ENCODE measurements around the gene SVBP. TPM values are rescaled to one million over a fixed set of nuclear protein-coding genes. Genes with fewer than 3 reads are reported as not detected.

The SVBP gene
- total and polyA plus RNA-seq, 2 of the 8 experiments (the other 6 are each of a cell fraction or from before 2014, with no cell fraction given) = 29.7 to 30.2 TPM

DNA sequence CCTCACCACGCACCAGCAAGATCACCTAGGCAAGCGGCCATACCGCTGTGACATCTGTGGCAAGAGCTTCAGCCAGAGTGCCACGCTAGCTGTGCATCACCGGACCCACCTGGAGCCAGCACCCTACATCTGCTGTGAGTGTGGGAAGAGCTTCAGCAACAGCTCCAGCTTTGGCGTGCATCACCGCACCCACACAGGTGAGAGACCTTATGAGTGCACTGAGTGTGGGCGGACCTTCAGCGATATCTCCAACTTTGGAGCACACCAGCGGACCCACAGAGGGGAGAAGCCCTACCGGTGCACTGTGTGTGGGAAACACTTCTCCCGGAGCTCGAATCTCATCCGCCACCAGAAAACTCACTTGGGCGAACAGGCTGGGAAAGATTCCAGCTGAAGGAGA, 34.2 kb upstream of the SVBP start:
- no peak overlapping the region for H2BK20ac ChIP-seq (ENCODE audit: low read length)
- H3K18ac ChIP-seq (ENCODE audit: extremely low read depth, low read length) = no peak overlapping the region
- ChIA-PET POLR2A (ENCODE audit: partially characterized antibody) (interaction anchor here (1.0 to 1.6 kb wide), 4 partner anchors 10 to 699 kb away, joined by 3 read pairs; no protein-coding TSS in a partner anchor), CTCF (ENCODE audit: partially characterized antibody) (interaction anchor here (1.0 to 1.3 kb wide), 4 partner anchors 11 to 71 kb away, joined by 3 to 4 read pairs (median 4); no protein-coding TSS in a partner anchor)
- H3K36me3 ChIP-seq (ENCODE audit: control insufficient read depth in 2 of 4, insufficient read depth in 4 of 4, low read length in 3 of 4) = peaks cover 10 to 37% (median 24%) of the 10 kb centered on the region in 4 experiments; a peak in 6 of 8 replicates
- peaks cover 0 to 9% of the 10 kb centered on the region in 2 experiments for H4K20me1 ChIP-seq (replicated peaks in 1 of 2; ENCODE audit: control insufficient read depth in 1 of 2, insufficient read depth in 2 of 2, low read length in 2 of 2)
- no peak overlapping the region for H2BK5ac ChIP-seq (ENCODE audit: low read depth, low read length)
- H3K23ac ChIP-seq (ENCODE audit: insufficient read length) = no peak overlapping the region
- no peak overlapping the region for H2BK12ac ChIP-seq (ENCODE audit: low read depth, low read length)
- no peak for DNase-seq (ENCODE audit: low read depth in 1 of 2, low spot score in 2 of 2)
- H3K9me3 ChIP-seq (ENCODE audit: insufficient read depth in 2 of 2, low read depth in 1 of 2, low read length in 1 of 2) = peaks cover 0 to 8% of the 10 kb centered on the region in 2 experiments; a peak in 2 of 4 replicates
- no peak overlapping the region for H2AFZ ChIP-seq (ENCODE audit: low read length)
- H3K4me2 ChIP-seq (ENCODE audit: insufficient read depth in 1 of 2, low read depth in 2 of 2, low read length in 2 of 2) = no peak overlapping the region
- H3K23me2 ChIP-seq (ENCODE audit: low read depth, low read length) = peaks cover 11% of the 10 kb centered on the region
- 94% methylated on average over 13 of the region's 15 CpGs; no CpG with 5 or more reads in 1 of the 2 experiments for WGBS, 2 experiments (ENCODE audit: extremely low coverage in 1 of 2, insufficient coverage in 1 of 2, insufficient read length in 1 of 2, insufficient replicate concordance in 2 of 2, low coverage in 1 of 2, low lambda C conversion rate in 2 of 2, missing lambda C conversion rate in 1 of 2)
- H4K5ac ChIP-seq (ENCODE audit: insufficient read length, low read depth, low read length) = no peak overlapping the region
- no peak overlapping the region for H3K14ac ChIP-seq (ENCODE audit: insufficient read length)
- peaks cover 10% of the 10 kb centered on the region for H3K79me1 ChIP-seq (ENCODE audit: low read depth, low read length)
- no peak overlapping the region for H3K4me3 ChIP-seq (ENCODE audit: extremely low read depth in 1 of 4, insufficient read depth in 2 of 4, low read depth in 3 of 4, low read length in 4 of 4)
- H2BK120ac ChIP-seq (replicated peaks; ENCODE audit: low read depth, low read length) = no peak overlapping the region
- H3K4me1 ChIP-seq (replicated peaks in 1 of 4; ENCODE audit: control insufficient read depth in 3 of 4, insufficient read depth in 4 of 4, low read length in 3 of 4) = peaks cover 2 to 9% (median 5%) of the 10 kb centered on the region in 4 experiments; a peak in 6 of 7 replicates
- H3K4ac ChIP-seq (replicated peaks; ENCODE audit: insufficient read length, low read depth, low read length) = no peak overlapping the region
- H2BK15ac ChIP-seq (ENCODE audit: low read length) = no peak overlapping the region
- no peak overlapping the region for H3K56ac ChIP-seq (replicated peaks; ENCODE audit: insufficient read length, low read depth, low read length)
- FAIRE-seq = no peak
- peaks cover 11 to 22% of the 10 kb centered on the region in 2 experiments; a peak in 3 of 4 replicates for H3K79me2 ChIP-seq (ENCODE audit: control insufficient read depth in 1 of 2, insufficient read depth in 2 of 2, low read length in 2 of 2)
- H2AK5ac ChIP-seq (ENCODE audit: low read depth, low read length) = no peak overlapping the region
- H3K27ac ChIP-seq (ENCODE audit: low read depth, low read length) = no peak overlapping the region
- TF ChIP-seq MAFK (IDR thresholded peaks at IDR 0.05; ENCODE audit: low read depth, low read length) = no peak
- H4K8ac ChIP-seq (ENCODE audit: extremely low read depth, insufficient read depth, low read length) = no peak overlapping the region
- no peaks in the 10 kb centered on the region for H3K27me3 ChIP-seq (replicated peaks in 1 of 4; ENCODE audit: control insufficient read depth in 3 of 4, extremely low read depth in 1 of 4, insufficient read depth in 3 of 4, low read length in 3 of 4)
- no peak overlapping the region for H4K91ac ChIP-seq (replicated peaks; ENCODE audit: insufficient read length, low read length)
- no peak overlapping the region for H3K9ac ChIP-seq (replicated peaks in 1 of 4; ENCODE audit: extremely low read depth in 1 of 4, low read depth in 3 of 4, low read length in 3 of 4)

Data from H1 (cell line).